A673 (cell line): ENCODE results near the gene UBR4.

Experiments
- EZH2 ChIP-seq: fragments of 200-600 bp; sonication (generic); IDR thresholded peaks from 2 replicates; pipeline ENCODE4 v1.6.1; 2017; ENCODE audit warnings: borderline replicate concordance, low read depth, mild to moderate bottlenecking, mixed read lengths, antibody characterized with exemption, low read length; ENCODE audit not compliant: poor library complexity, severe bottlenecking
- TF ChIP-seq, protein P1 (sequence below): fragments of 300-800, 200-600 bp; sonication (generic); conservative IDR thresholded peaks from 2 replicates; pipeline ENCODE4 v1.5.1; 2017; ENCODE audit warnings: low read depth, mild to moderate bottlenecking, antibody characterized with exemption, low read length, moderate library complexity, mixed read lengths

DNA sequence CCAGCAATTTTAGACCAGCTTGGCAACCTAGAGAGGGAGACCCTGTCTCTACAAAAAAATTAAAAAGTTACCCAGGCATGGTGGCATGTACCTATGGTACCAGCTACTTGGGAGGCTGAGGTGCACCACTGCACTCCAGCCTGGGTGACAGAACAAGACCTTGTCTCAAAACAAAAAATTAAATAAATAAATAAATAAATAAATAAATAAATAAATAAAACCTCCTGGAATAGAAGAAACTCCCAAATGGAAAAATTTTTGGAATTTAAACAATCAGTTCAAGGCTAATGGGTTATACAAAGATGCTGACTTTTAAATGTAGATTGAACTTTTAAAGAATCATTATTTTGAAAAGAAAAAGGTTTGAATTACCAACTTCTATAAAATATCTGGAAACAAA is 22.2 kb downstream of the UBR4 start:
- TF ChIP-seq, protein P1, sequence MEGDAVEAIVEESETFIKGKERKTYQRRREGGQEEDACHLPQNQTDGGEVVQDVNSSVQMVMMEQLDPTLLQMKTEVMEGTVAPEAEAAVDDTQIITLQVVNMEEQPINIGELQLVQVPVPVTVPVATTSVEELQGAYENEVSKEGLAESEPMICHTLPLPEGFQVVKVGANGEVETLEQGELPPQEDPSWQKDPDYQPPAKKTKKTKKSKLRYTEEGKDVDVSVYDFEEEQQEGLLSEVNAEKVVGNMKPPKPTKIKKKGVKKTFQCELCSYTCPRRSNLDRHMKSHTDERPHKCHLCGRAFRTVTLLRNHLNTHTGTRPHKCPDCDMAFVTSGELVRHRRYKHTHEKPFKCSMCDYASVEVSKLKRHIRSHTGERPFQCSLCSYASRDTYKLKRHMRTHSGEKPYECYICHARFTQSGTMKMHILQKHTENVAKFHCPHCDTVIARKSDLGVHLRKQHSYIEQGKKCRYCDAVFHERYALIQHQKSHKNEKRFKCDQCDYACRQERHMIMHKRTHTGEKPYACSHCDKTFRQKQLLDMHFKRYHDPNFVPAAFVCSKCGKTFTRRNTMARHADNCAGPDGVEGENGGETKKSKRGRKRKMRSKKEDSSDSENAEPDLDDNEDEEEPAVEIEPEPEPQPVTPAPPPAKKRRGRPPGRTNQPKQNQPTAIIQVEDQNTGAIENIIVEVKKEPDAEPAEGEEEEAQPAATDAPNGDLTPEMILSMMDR = no peak
- TF ChIP-seq EZH2 = no peak
